ENCODE results near the gene PIK3R5.
"Not testable (repeated sequence)": the region's sequence is repeated elsewhere in the genome, so short reads cannot be mapped to it uniquely, and the experiment has no call there.

Gene PIK3R5

GRCh38 chr17:8887834-8888703 lies 77.4 kb downstream of the PIK3R5 start:
- Histone ChIP-seq H3K4me1 (ENCODE audit: control insufficient read depth in 5 of 5, insufficient read depth in 5 of 5, low read length in 5 of 5) (peaks cover 0 to 9% (median 0%) of the 10 kb centered on the region in 5 donors), H3K4me3 (ENCODE audit: low read depth in 1 of 5, low read length in 5 of 5) (no peak overlapping the region), H3K27me3 (ENCODE audit: control insufficient read depth in 5 of 5, insufficient read depth in 4 of 5, low read length in 5 of 5) (peaks cover 0 to 3% (median 0%) of the 10 kb centered on the region in 5 donors), H3K9ac (ENCODE audit: low read length in 5 of 5) (no peak overlapping the region), H3K36me3 (ENCODE audit: control insufficient read depth in 5 of 5, insufficient read depth in 5 of 5, low read length in 5 of 5) (peaks cover 0 to 60% (median 11%) of the 10 kb centered on the region in 5 donors), H3K27ac (ENCODE audit: low read depth, low read length) (no peak overlapping the region), H3K9me3 (ENCODE audit: control insufficient read depth in 5 of 5, low read length in 5 of 5) (no peaks in the 10 kb centered on the region)

- Histone ChIP-seq H3K27me3 (ENCODE audit: control insufficient read depth in 5 of 5, insufficient read depth in 4 of 5, low read length in 5 of 5) (peaks cover 0 to 3% (median 0%) of the 10 kb centered on the region in 5 donors), H3K4me3 (ENCODE audit: low read depth in 1 of 5, low read length in 5 of 5) (no peak overlapping the region), H3K36me3 (ENCODE audit: control insufficient read depth in 5 of 5, insufficient read depth in 5 of 5, low read length in 5 of 5) (peaks cover 0 to 61% (median 11%) of the 10 kb centered on the region in 5 donors), H3K9me3 (ENCODE audit: control insufficient read depth in 5 of 5, low read length in 5 of 5) (no peaks in the 10 kb centered on the region), H3K9ac (ENCODE audit: low read length in 5 of 5) (no peak overlapping the region), H3K4me1 (ENCODE audit: control insufficient read depth in 5 of 5, insufficient read depth in 5 of 5, low read length in 5 of 5) (peaks cover 0 to 9% (median 0%) of the 10 kb centered on the region in 5 donors), H3K27ac (ENCODE audit: low read depth, low read length) (no peak overlapping the region)
These were observed 78.2 kb downstream of the PIK3R5 start for GRCh38 chr17:8887301-8887700.

- Histone ChIP-seq H3K9me3 (ENCODE audit: control insufficient read depth in 5 of 5, low read length in 5 of 5) (no peaks in the 10 kb centered on the region), H3K27ac (ENCODE audit: low read depth, low read length) (no peak overlapping the region), H3K36me3 (ENCODE audit: control insufficient read depth in 5 of 5, insufficient read depth in 5 of 5, low read length in 5 of 5) (peaks cover 0 to 69% (median 9%) of the 10 kb centered on the region in 5 donors), H3K27me3 (ENCODE audit: control insufficient read depth in 5 of 5, insufficient read depth in 4 of 5, low read length in 5 of 5) (peaks cover 0 to 7% (median 0%) of the 10 kb centered on the region in 5 donors), H3K4me3 (ENCODE audit: low read depth in 1 of 5, low read length in 5 of 5) (no peak overlapping the region), H3K9ac (ENCODE audit: low read length in 5 of 5) (no peak overlapping the region), H3K4me1 (ENCODE audit: control insufficient read depth in 5 of 5, insufficient read depth in 5 of 5, low read length in 5 of 5) (peaks cover 0 to 9% (median 0%) of the 10 kb centered on the region in 5 donors)
These were observed 79.4 kb downstream of the PIK3R5 start for GRCh38 chr17:8885967-8886684.

- not testable (repeated sequence) for H3K4me1 ChIP-seq (ENCODE audit: control insufficient read depth in 5 of 5, insufficient read depth in 5 of 5, low read length in 5 of 5); H3K27ac ChIP-seq (ENCODE audit: low read depth, low read length); H3K9ac ChIP-seq (ENCODE audit: low read length in 5 of 5); H3K27me3 ChIP-seq (ENCODE audit: control insufficient read depth in 5 of 5, insufficient read depth in 4 of 5, low read length in 5 of 5); H3K4me3 ChIP-seq (ENCODE audit: low read depth in 1 of 5, low read length in 5 of 5); H3K9me3 ChIP-seq (ENCODE audit: control insufficient read depth in 5 of 5, low read length in 5 of 5)
- peaks cover 0 to 71% (median 9%) of the 10 kb centered on the region in 5 donors for H3K36me3 ChIP-seq (ENCODE audit: control insufficient read depth in 5 of 5, insufficient read depth in 5 of 5, low read length in 5 of 5)
These were observed 80.1 kb downstream of the PIK3R5 start for GRCh38 chr17:8885163-8885966.

GRCh38 chr17:8884336-8884990 lies 81.0 kb downstream of the PIK3R5 start:
- peaks cover 0 to 9% (median 0%) of the 10 kb centered on the region in 5 donors for H3K4me1 ChIP-seq (ENCODE audit: control insufficient read depth in 5 of 5, insufficient read depth in 5 of 5, low read length in 5 of 5)
- no peaks in the 10 kb centered on the region for H3K9me3 ChIP-seq (ENCODE audit: control insufficient read depth in 5 of 5, low read length in 5 of 5)
- H3K36me3 ChIP-seq (ENCODE audit: control insufficient read depth in 5 of 5, insufficient read depth in 5 of 5, low read length in 5 of 5), result peaks cover 0 to 66% (median 9%) of the 10 kb centered on the region in 5 donors
- no peak overlapping the region for H3K27ac ChIP-seq (ENCODE audit: low read depth, low read length)
- no peak overlapping the region for H3K4me3 ChIP-seq (ENCODE audit: low read depth in 1 of 5, low read length in 5 of 5)
- no peak overlapping the region for H3K9ac ChIP-seq (ENCODE audit: low read length in 5 of 5)
- peaks cover 0 to 7% (median 0%) of the 10 kb centered on the region in 5 donors for H3K27me3 ChIP-seq (ENCODE audit: control insufficient read depth in 5 of 5, insufficient read depth in 4 of 5, low read length in 5 of 5)

- no peak overlapping the region for H3K9ac ChIP-seq (ENCODE audit: low read length in 5 of 5)
- H3K36me3 ChIP-seq (ENCODE audit: control insufficient read depth in 5 of 5, insufficient read depth in 5 of 5, low read length in 5 of 5), result peaks cover 0 to 62% (median 9%) of the 10 kb centered on the region in 5 donors
- no peak overlapping the region for H3K4me3 ChIP-seq (ENCODE audit: low read depth in 1 of 5, low read length in 5 of 5)
- no peaks in the 10 kb centered on the region for H3K9me3 ChIP-seq (ENCODE audit: control insufficient read depth in 5 of 5, low read length in 5 of 5)
- peaks cover 0 to 4% (median 0%) of the 10 kb centered on the region in 5 donors for H3K4me1 ChIP-seq (ENCODE audit: control insufficient read depth in 5 of 5, insufficient read depth in 5 of 5, low read length in 5 of 5)
- H3K27ac ChIP-seq (ENCODE audit: low read depth, low read length), result no peak overlapping the region
- H3K27me3 ChIP-seq (ENCODE audit: control insufficient read depth in 5 of 5, insufficient read depth in 4 of 5, low read length in 5 of 5), result peaks cover 0 to 7% (median 4%) of the 10 kb centered on the region in 5 donors
These were observed 82.2 kb downstream of the PIK3R5 start for GRCh38 chr17:8883353-8883752.

GRCh38 chr17:8881606-8882005 lies 83.9 kb downstream of the PIK3R5 start:
- Histone ChIP-seq H3K9me3 (ENCODE audit: control insufficient read depth in 5 of 5, low read length in 5 of 5) (no peaks in the 10 kb centered on the region), H3K27ac (ENCODE audit: low read depth, low read length) (no peak overlapping the region), H3K36me3 (ENCODE audit: control insufficient read depth in 5 of 5, insufficient read depth in 5 of 5, low read length in 5 of 5) (peaks cover 0 to 49% (median 8%) of the 10 kb centered on the region in 5 donors), H3K4me1 (ENCODE audit: control insufficient read depth in 5 of 5, insufficient read depth in 5 of 5, low read length in 5 of 5) (no peaks in the 10 kb centered on the region), H3K9ac (ENCODE audit: low read length in 5 of 5) (no peak overlapping the region), H3K27me3 (ENCODE audit: control insufficient read depth in 5 of 5, insufficient read depth in 4 of 5, low read length in 5 of 5) (peaks cover 0 to 9% (median 4%) of the 10 kb centered on the region in 5 donors), H3K4me3 (ENCODE audit: low read depth in 1 of 5, low read length in 5 of 5) (no peak overlapping the region)

- H3K27me3 ChIP-seq (ENCODE audit: control insufficient read depth in 5 of 5, insufficient read depth in 4 of 5, low read length in 5 of 5), result peaks cover 0 to 16% (median 4%) of the 10 kb centered on the region in 5 donors
- H3K27ac ChIP-seq (ENCODE audit: low read depth, low read length), result no peak overlapping the region
- H3K36me3 ChIP-seq (ENCODE audit: control insufficient read depth in 5 of 5, insufficient read depth in 5 of 5, low read length in 5 of 5), result peaks cover 0 to 44% (median 8%) of the 10 kb centered on the region in 5 donors
- no peak overlapping the region for H3K4me3 ChIP-seq (ENCODE audit: low read depth in 1 of 5, low read length in 5 of 5)
- no peaks in the 10 kb centered on the region for H3K9me3 ChIP-seq (ENCODE audit: control insufficient read depth in 5 of 5, low read length in 5 of 5)
- H3K9ac ChIP-seq (ENCODE audit: low read length in 5 of 5), result no peak overlapping the region
- no peaks in the 10 kb centered on the region for H3K4me1 ChIP-seq (ENCODE audit: control insufficient read depth in 5 of 5, insufficient read depth in 5 of 5, low read length in 5 of 5)
These were observed 85.0 kb downstream of the PIK3R5 start for GRCh38 chr17:8880466-8880865.

GRCh38 chr17:8879410-8879809 lies 86.1 kb downstream of the PIK3R5 start:
- Histone ChIP-seq H3K4me1 (ENCODE audit: control insufficient read depth in 5 of 5, insufficient read depth in 5 of 5, low read length in 5 of 5) (no peaks in the 10 kb centered on the region), H3K36me3 (ENCODE audit: control insufficient read depth in 5 of 5, insufficient read depth in 5 of 5, low read length in 5 of 5) (peaks cover 0 to 40% (median 8%) of the 10 kb centered on the region in 5 donors), H3K9ac (ENCODE audit: low read length in 5 of 5) (no peak overlapping the region), H3K27me3 (ENCODE audit: control insufficient read depth in 5 of 5, insufficient read depth in 4 of 5, low read length in 5 of 5) (peaks cover under 1 to 18% (median 4%) of the 10 kb centered on the region in 5 donors), H3K9me3 (ENCODE audit: control insufficient read depth in 5 of 5, low read length in 5 of 5) (no peaks in the 10 kb centered on the region), H3K27ac (ENCODE audit: low read depth, low read length) (no peak overlapping the region), H3K4me3 (ENCODE audit: low read depth in 1 of 5, low read length in 5 of 5) (no peak overlapping the region)
